Lower leg skin (tissue), 4 donors: Measurements from ENCODE around the gene ZNF236. TPM values are rescaled to one million over a fixed set of nuclear protein-coding genes. Genes with fewer than 3 reads are reported as not detected.

Source experiments
- DNase-seq, 2 donors: peaks; one replicate each; pipeline ENCODE4 v3.0.0-alpha.2; 2019; ENCODE audit warnings: low spot score in 2 of 2
- H3K4me3 ChIP-seq: fragments of 200-600 bp; sonication (generic); 2 replicates; pipeline ENCODE4 v1.5.1; 2017; ENCODE audit warnings: mild to moderate bottlenecking, low read depth; ENCODE audit not compliant: poor library complexity, severe bottlenecking
- POLR2A ChIP-seq, 2 donors: fragments of 450-650 bp; IDR thresholded peaks; one replicate each; pipeline ENCODE4 v1.6.1; 2016 to 2017; ENCODE audit warnings: antibody characterized with exemption in 2 of 2, mild to moderate bottlenecking in 1 of 2, moderate library complexity in 1 of 2
- WGBS, 2 donors: methylation state at CpG; one replicate each; pipeline ENCODE4 v1.1.5; 2018; 5-methylcytosine and 5-hydroxymethylcytosine counted together
- intact Hi-C: fragments of 100-400 bp; cut with DNase I; formaldehyde crosslinking; loops from one replicate; pipeline ENCODE4 v1.15.0; 2023; ENCODE audit warnings: low total_unique reads
- total RNA-seq, 4 donors: library from RNA; depleted of rRNA; stranded (reverse); fragments of >200 nt; gene quantifications; one replicate each; pipeline ENCODE4 v1.1.0, GENCODE V29; 2016
- TF ChIP-seq, protein P1 (sequence below), 3 donors: fragments of 450-650 bp; IDR thresholded peaks; one replicate each; pipeline ENCODE4 v1.5.1; 2016; ENCODE audit warnings: antibody characterized with exemption in 3 of 3, mild to moderate bottlenecking in 3 of 3, moderate library complexity in 2 of 3

The ZNF236 gene
- total RNA-seq, 4 donors from 2014 or later = 8.9 to 15.2 (median 11.8) TPM

DNA sequence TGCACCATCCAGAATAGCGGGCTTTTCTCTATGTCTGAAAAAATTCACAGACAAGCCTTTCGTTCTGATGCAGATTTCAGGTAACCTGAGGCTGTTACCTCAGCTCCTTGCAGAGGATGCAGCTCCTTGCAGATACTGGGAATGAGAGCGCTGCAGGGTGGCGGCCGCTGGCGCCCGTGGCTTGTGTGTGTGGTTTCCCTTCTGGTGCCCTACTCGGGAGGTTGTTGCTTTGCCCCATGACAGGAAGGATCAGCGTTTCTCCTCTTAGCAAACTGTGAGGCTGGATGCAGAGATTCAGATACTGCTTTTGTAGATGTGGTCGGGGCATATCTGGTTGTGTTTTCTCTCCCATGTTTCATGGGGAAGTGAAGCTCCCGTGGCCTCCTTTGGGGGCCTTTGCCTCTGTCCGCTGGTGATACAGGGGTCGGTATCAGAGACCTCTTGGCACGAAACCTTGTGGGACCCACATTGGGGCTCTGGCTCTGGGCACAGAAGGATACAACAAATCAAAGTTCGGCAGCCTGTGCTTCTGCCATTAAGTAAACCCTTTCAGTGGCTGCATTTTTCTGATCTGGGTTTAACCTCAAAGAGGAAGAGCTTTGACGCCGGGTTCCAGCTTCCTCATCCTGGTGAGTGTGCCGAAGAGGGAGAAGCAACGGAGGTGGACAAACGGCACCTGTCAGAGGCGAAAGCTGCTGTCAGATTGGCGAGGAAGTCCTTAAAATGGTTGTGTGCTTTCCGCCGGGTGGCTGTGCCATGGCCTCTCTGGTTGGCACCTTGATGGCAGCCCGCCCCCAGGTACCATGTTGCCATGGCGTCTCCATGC lies 182.4 kb downstream of the ZNF236 start:
- H3K4me3 ChIP-seq = no peak overlapping the region
- intact Hi-C loops = loop anchor here (5.0 kb wide), 1 partner anchor 208 kb away; no protein-coding TSS in a partner anchor

DNA sequence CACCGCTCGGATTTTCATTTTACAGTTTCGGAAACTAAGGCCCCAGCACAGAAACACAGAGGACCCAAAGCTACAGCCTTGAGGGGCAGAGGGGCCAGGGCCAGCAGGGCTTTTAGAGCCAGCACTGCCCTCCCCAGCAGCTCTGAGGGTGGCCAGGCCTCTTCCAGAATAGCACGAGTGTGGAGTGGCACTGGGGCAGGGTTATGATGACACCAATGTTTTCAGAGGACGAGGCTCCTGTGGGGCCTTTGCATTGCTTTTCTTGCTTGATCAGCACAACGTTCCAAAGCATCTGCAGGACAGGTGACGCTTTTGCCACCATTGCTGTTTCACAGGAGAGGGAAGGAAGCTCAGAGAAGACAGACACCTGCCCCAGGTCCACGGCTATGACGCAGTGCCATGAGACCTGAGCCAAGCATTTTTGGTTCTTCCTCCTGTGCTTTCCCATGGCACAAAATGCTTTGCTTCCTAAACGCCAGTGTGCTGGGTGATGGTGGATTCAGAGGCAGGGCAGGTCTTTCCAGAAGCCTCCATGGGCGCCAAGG lies 183.4 kb downstream of the ZNF236 start:
- DNase-seq = peak in 1 of 2 donors; percentile 73
- intact Hi-C loops = no loop called here
- WGBS, 2 donors = 83 to 93% methylated on average over 10 to 11 of the region's 11 CpGs
- no peak overlapping the region for H3K4me3 ChIP-seq
- TF ChIP-seq, protein P1, sequence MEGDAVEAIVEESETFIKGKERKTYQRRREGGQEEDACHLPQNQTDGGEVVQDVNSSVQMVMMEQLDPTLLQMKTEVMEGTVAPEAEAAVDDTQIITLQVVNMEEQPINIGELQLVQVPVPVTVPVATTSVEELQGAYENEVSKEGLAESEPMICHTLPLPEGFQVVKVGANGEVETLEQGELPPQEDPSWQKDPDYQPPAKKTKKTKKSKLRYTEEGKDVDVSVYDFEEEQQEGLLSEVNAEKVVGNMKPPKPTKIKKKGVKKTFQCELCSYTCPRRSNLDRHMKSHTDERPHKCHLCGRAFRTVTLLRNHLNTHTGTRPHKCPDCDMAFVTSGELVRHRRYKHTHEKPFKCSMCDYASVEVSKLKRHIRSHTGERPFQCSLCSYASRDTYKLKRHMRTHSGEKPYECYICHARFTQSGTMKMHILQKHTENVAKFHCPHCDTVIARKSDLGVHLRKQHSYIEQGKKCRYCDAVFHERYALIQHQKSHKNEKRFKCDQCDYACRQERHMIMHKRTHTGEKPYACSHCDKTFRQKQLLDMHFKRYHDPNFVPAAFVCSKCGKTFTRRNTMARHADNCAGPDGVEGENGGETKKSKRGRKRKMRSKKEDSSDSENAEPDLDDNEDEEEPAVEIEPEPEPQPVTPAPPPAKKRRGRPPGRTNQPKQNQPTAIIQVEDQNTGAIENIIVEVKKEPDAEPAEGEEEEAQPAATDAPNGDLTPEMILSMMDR (IDR thresholded peaks at IDR 0.05) = no peak
- no peak for TF ChIP-seq POLR2A (IDR thresholded peaks at IDR 0.05)

More for the DNA sequence above, 182.4 kb downstream of the ZNF236 start:
- DNase-seq = peak in 1 of 2 donors; percentile 60
- TF ChIP-seq, protein P1 (IDR thresholded peaks at IDR 0.05) = no peak
- TF ChIP-seq POLR2A (IDR thresholded peaks at IDR 0.05) = no peak
- 76 to 83% methylated on average over 26 of the region's 26 CpGs for WGBS, 2 donors

DNA sequence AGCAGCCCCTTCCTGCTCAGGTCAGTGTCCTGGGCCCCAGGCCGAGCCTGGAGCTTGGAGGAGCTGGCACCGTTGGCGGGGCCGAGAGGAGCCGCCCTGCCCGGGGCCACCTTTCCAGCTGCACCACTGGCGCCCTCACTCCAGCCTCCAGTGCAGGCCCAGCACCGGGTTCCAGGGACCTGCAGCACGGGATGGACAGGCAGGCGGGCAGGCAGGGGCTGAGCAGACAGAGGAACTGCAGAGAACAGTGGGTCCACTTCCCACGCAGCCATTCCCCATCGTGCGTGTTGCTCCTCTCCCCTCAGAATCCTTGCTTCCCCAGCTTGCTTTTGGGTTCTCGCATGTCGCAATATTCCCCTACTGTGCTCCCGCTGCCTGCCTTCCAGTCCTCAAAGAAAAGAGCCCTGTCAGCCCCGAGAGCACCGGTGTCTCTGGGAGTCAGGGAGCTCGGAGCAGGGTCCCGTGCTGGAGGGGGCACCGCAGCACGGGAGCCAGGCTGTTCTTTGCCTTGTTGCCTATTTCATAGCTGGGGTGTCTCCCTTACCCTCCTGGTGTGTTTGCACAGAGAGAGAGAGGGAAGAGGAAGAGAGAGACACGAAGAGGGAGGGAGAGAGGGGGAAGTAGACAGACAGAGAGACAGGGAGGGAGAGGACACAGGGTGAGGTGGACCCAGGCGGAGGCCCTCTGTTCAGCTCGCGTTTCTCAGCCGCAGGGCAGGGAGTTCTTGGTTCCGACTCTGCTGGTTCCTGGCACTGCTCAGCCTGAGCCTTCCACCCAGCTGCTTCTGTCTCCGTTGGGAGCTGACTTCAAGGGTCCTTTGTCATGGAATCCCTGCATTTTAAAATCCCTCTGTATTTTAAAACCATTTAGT lies 184.2 kb downstream of the ZNF236 start:
- intact Hi-C loops = no loop called here
- DNase-seq = peak in 1 of 2 donors; percentile 85
- WGBS, 2 donors = 79 to 87% methylated on average over 25 to 28 of the region's 29 CpGs
- TF ChIP-seq, protein P1 (IDR thresholded peaks at IDR 0.05) = no peak
- TF ChIP-seq POLR2A (IDR thresholded peaks at IDR 0.05) = no peak
- no peak overlapping the region for H3K4me3 ChIP-seq

DNA sequence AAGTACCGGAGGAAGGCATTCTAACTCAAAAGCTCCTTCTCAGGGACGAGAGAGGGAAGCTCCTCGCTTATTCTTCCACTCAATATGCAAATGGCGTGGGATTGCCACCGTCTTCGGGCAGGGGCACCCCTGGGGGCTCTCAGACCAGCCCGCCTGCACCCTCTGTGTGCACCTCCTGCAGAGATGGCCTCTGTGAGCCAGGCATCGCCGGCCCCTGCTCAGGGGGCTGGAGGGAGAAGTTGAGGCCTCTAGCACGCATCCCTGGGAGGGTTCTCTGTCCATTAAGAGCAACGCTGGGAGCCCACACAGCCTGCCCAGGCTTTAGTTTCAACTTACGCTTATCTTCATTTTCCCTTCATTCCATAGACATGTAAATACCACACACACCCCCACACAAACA lies 184.9 kb downstream of the ZNF236 start:
- TF ChIP-seq POLR2A (IDR thresholded peaks at IDR 0.05) = no peak
- TF ChIP-seq, protein P1 (IDR thresholded peaks at IDR 0.05) = no peak
- 75 to 80% methylated on average over 12 of the region's 12 CpGs for WGBS, 2 donors
- intact Hi-C loops = no loop called here
- DNase-seq = peak in 1 of 2 donors; percentile 73
- H3K4me3 ChIP-seq = no peak overlapping the region

DNA sequence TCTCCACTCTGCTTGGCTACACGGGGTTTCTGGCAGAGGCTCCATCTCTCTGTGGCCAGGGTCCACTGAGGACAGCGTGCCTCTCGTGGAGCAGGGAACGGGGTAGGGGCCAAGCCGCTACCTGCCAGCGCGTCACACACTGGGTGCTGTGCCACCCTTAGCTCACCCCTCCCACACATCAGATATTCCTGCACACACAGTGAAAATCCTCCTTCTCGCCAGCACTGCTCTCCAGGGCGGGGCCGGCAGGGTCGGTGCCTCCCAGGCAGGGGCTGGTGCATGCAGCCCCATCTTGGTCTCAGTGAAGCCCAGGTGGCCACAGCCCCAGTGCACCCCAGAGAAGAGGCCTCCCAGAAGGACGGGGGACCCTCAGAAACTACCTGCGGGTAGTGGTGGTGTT lies 185.6 kb downstream of the ZNF236 start:
- WGBS, 2 donors = 84 to 91% methylated on average over 13 of the region's 13 CpGs
- H3K4me3 ChIP-seq = no peak overlapping the region
- peak in 1 of 2 donors; percentile 80 for DNase-seq
- intact Hi-C loops = no loop called here
- no peak for TF ChIP-seq POLR2A (IDR thresholded peaks at IDR 0.05)
- TF ChIP-seq, protein P1 (IDR thresholded peaks at IDR 0.05) = no peak
